HEK293 (cell line): ENCODE data around the gene CTDNEP1.

ENCODE experiments used
- CTCF ChIA-PET: fragments of 350-600 bp; formaldehyde crosslinking; extraction: SDS; loops from one replicate; lab custom pipeline; 2021; ENCODE audit warnings: antibody characterized with exemption; lab: Yijun Ruan, JAX
- POLR2A ChIA-PET: fragments of 300-600 bp; formaldehyde crosslinking; extraction: SDS; loops from one replicate; lab custom pipeline; 2020; ENCODE audit warnings: antibody characterized with exemption, inconsistent platforms; lab: Yijun Ruan, JAX
- H3K27ac ChIP-seq: fragments of 200-500 bp; sonication (Bioruptor generic); 2 replicates; pipeline ENCODE4 v1.5.1; 2014; ENCODE audit warnings: low read depth, low read length, control low read depth, inconsistent platforms; ENCODE audit errors: extremely low read depth
- H3K36me3 ChIP-seq, 2 experiments: fragments of 200-500 bp in 1 of 2; sonication (Bioruptor generic) in 1 of 2; 1 replicate in 1 of 2; 2 replicates in 1 of 2; pipeline ENCODE4 v1.5.1; 2014 to 2017; ENCODE audit warnings: inconsistent platforms in 2 of 2, low read length in 2 of 2; ENCODE audit not compliant: control insufficient read depth in 2 of 2, insufficient read depth in 1 of 2
- H3K4me1 ChIP-seq: fragments of 200-500 bp; sonication (Bioruptor generic); 2 replicates; pipeline ENCODE4 v1.5.1; 2014; ENCODE audit warnings: mild to moderate bottlenecking, low read length, inconsistent platforms; ENCODE audit not compliant: control insufficient read depth, insufficient read depth
- H3K4me3 ChIP-seq: 2 replicates; pipeline ENCODE4 v1.5.1; 2011; ENCODE audit warnings: low read depth, mild to moderate bottlenecking, control low read depth, low read length, moderate library complexity
- H3K9me3 ChIP-seq: fragments of 200-500 bp; sonication (Bioruptor generic); 2 replicates; pipeline ENCODE4 v1.5.1; 2014; ENCODE audit warnings: low read depth, low read length, inconsistent platforms; ENCODE audit not compliant: control insufficient read depth, insufficient read depth
- EGR2 ChIP-seq: fragments of 450-650 bp; formaldehyde crosslinking; IDR thresholded peaks from 2 replicates; pipeline ENCODE4 v1.5.1; 2016; ENCODE audit warnings: low read depth, missing biosample characterization, missing genetic modification characterization
- GLIS2 ChIP-seq: fragments of 450-650 bp; formaldehyde crosslinking; IDR thresholded peaks from 2 replicates; pipeline ENCODE4 v1.5.1; 2016; ENCODE audit warnings: missing biosample characterization, missing genetic modification characterization
- KLF16 ChIP-seq: fragments of 450-650 bp; formaldehyde crosslinking; IDR thresholded peaks from 2 replicates; pipeline ENCODE4 v1.5.1; 2017; ENCODE audit warnings: missing biosample characterization, missing genetic modification characterization
- KLF7 ChIP-seq: fragments of 450-650 bp; formaldehyde crosslinking; IDR thresholded peaks from 2 replicates; pipeline ENCODE4 v1.5.1; 2016; ENCODE audit warnings: missing biosample characterization, missing genetic modification characterization, borderline replicate concordance
- MZF1 ChIP-seq: fragments of 450-650 bp; formaldehyde crosslinking; IDR thresholded peaks from 2 replicates; pipeline ENCODE4 v1.5.1; 2017; ENCODE audit warnings: missing biosample characterization, missing genetic modification characterization, borderline replicate concordance
- OSR2 ChIP-seq: fragments of 450-650 bp; formaldehyde crosslinking; IDR thresholded peaks from 2 replicates; pipeline ENCODE4 v1.5.1; 2016; ENCODE audit warnings: missing biosample characterization, missing genetic modification characterization
- PATZ1 ChIP-seq: fragments of 450-650 bp; formaldehyde crosslinking; IDR thresholded peaks from 2 replicates; pipeline ENCODE4 v1.5.1; 2016; ENCODE audit warnings: missing biosample characterization, missing genetic modification characterization
- REPIN1 ChIP-seq: fragments of 450-650 bp; formaldehyde crosslinking; IDR thresholded peaks from 2 replicates; pipeline ENCODE4 v1.5.1; 2017; ENCODE audit warnings: missing biosample characterization, missing genetic modification characterization, low read depth
- SP2 ChIP-seq: fragments of 450-650 bp; formaldehyde crosslinking; IDR thresholded peaks from 2 replicates; pipeline ENCODE4 v1.5.1; 2016; ENCODE audit warnings: missing biosample characterization, missing genetic modification characterization
- TSHZ1 ChIP-seq: fragments of 450-650 bp; formaldehyde crosslinking; IDR thresholded peaks from 2 replicates; pipeline ENCODE4 v1.5.1; 2016; ENCODE audit warnings: missing biosample characterization, missing genetic modification characterization, borderline replicate concordance
- YY1 ChIP-seq: fragments of 450-650 bp; formaldehyde crosslinking; IDR thresholded peaks from 2 replicates; pipeline ENCODE4 v1.5.1; 2018; ENCODE audit warnings: missing biosample characterization, missing genetic modification characterization
- YY2 ChIP-seq: fragments of 450-650 bp; formaldehyde crosslinking; IDR thresholded peaks from 2 replicates; pipeline ENCODE4 v1.5.1; 2016; ENCODE audit warnings: missing biosample characterization, missing genetic modification characterization
- ZBTB17 ChIP-seq: fragments of 450-650 bp; formaldehyde crosslinking; IDR thresholded peaks from 2 replicates; pipeline ENCODE4 v1.5.1; 2016; ENCODE audit warnings: missing biosample characterization, missing genetic modification characterization
- ZBTB49 ChIP-seq: fragments of 450-650 bp; formaldehyde crosslinking; IDR thresholded peaks from 2 replicates; pipeline ENCODE4 v1.5.1; 2016; ENCODE audit warnings: missing biosample characterization, missing genetic modification characterization, low read depth
- ZBTB6 ChIP-seq: fragments of 450-650 bp; formaldehyde crosslinking; IDR thresholded peaks from 2 replicates; pipeline ENCODE4 v1.5.1; 2017; ENCODE audit warnings: missing biosample characterization, missing genetic modification characterization
- ZNF112 ChIP-seq: fragments of 450-650 bp; formaldehyde crosslinking; IDR thresholded peaks from 2 replicates; pipeline ENCODE4 v1.5.0; 2017; ENCODE audit warnings: missing biosample characterization, missing genetic modification characterization
- ZNF121 ChIP-seq: fragments of 450-650 bp; formaldehyde crosslinking; IDR thresholded peaks from 2 replicates; pipeline ENCODE4 v1.5.1; 2016; ENCODE audit warnings: missing biosample characterization, missing genetic modification characterization
- ZNF169 ChIP-seq: fragments of 450-650 bp; formaldehyde crosslinking; IDR thresholded peaks from 2 replicates; pipeline ENCODE4 v1.5.1; 2016; ENCODE audit warnings: missing biosample characterization, missing genetic modification characterization
- ZNF2 ChIP-seq: fragments of 450-650 bp; formaldehyde crosslinking; IDR thresholded peaks from 2 replicates; pipeline ENCODE4 v1.5.1; 2016; ENCODE audit warnings: missing biosample characterization, missing genetic modification characterization
- ZNF311 ChIP-seq: fragments of 450-650 bp; formaldehyde crosslinking; IDR thresholded peaks from 2 replicates; pipeline ENCODE4 v1.5.1; 2017; ENCODE audit warnings: missing biosample characterization, missing genetic modification characterization, borderline replicate concordance
- ZNF354C ChIP-seq: fragments of 450-650 bp; formaldehyde crosslinking; IDR thresholded peaks from 2 replicates; pipeline ENCODE4 v1.5.1; 2016; ENCODE audit warnings: missing biosample characterization, missing genetic modification characterization, low read depth, borderline replicate concordance
- ZNF416 ChIP-seq: fragments of 450-650 bp; formaldehyde crosslinking; IDR thresholded peaks from 2 replicates; pipeline ENCODE4 v1.5.1; 2016; ENCODE audit warnings: missing biosample characterization, missing genetic modification characterization
- ZNF521 ChIP-seq: fragments of 450-650 bp; formaldehyde crosslinking; IDR thresholded peaks from 2 replicates; pipeline ENCODE4 v1.5.1; 2017; ENCODE audit warnings: missing biosample characterization, mild to moderate bottlenecking, missing genetic modification characterization
- ZNF624 ChIP-seq: fragments of 450-650 bp; formaldehyde crosslinking; IDR thresholded peaks from 2 replicates; pipeline ENCODE4 v1.5.1; 2017; ENCODE audit warnings: missing biosample characterization, missing genetic modification characterization
- ZNF768 ChIP-seq: fragments of 450-650 bp; formaldehyde crosslinking; IDR thresholded peaks from 2 replicates; pipeline ENCODE4 v1.5.1; 2018; ENCODE audit warnings: missing biosample characterization, mild to moderate bottlenecking, missing genetic modification characterization
- TF ChIP-seq, protein P1 (sequence below): fragments of 450-650 bp; formaldehyde crosslinking; IDR thresholded peaks from 2 replicates; pipeline ENCODE4 v1.5.1; 2016; ENCODE audit warnings: missing biosample characterization, missing genetic modification characterization, borderline replicate concordance
- TF ChIP-seq, protein P2 (sequence below): fragments of 450-650 bp; formaldehyde crosslinking; IDR thresholded peaks from 2 replicates; pipeline ENCODE4 v1.5.1; 2016; ENCODE audit warnings: missing biosample characterization, missing genetic modification characterization

Gene CTDNEP1

DNA sequence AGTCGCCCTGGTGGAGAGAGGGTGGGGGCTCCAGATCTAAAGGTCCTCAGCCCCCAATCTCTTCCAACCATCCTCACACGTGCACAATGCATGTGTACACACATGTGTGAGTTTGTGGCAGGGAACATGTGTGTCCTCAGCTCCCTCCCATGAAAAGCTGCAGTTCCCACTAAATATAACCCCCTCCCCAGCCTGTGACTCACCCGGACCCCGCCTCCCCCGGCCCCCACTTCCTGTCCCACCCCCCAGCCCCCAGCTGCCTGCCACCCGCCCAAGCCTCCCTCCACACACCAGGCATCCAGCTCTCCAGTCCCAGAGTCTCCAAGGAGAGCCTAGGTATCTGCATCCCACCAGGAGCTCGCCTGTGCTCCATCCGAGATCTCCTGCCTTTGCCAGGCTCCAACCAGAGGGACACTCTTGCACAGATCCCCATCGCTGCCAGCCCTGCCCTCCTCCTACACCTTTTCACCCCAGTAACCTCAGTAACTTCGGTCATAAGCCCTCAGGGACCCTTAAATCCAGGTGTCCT is 35.8 kb downstream of the CTDNEP1 start:
- H3K27ac ChIP-seq, result no peak overlapping the region
- ChIA-PET POLR2A (interaction anchor here (0.8 to 2.7 kb wide), 5 partner anchors 7 to 114 kb away, joined by 3 to 10 read pairs (median 4); partner anchors contain the start of genes GABARAP and PHF23), CTCF (interaction anchor here (1.2 kb wide), 1 partner anchor 170 kb away, joined by 9 read pairs; no protein-coding TSS in a partner anchor)
- no peaks in the 10 kb centered on the region for H3K36me3 ChIP-seq
- H3K4me1 ChIP-seq, result peaks cover 11% of the 10 kb centered on the region
- no peak overlapping the region for H3K4me3 ChIP-seq
- no peaks in the 10 kb centered on the region for H3K9me3 ChIP-seq
- TF ChIP-seq PATZ1 (tag by site-specific recombination) (peak; percentile 27; the same call in 1 of the 2 replicates), KLF16 (tag by site-specific recombination) (no peak), ZNF112 (tag by site-specific recombination) (no peak), ZNF521 (tag by site-specific recombination) (no peak), REPIN1 (tag by site-specific recombination) (no peak), YY2 (tag by site-specific recombination) (no peak), ZNF354C (no peak), ZNF416 (no peak), ZNF624 (tag by site-specific recombination) (no peak), EGR2 (tag by site-specific recombination) (no peak), SP2 (peak; percentile 21; the same call in 1 of the 2 replicates), ZBTB49 (tag by site-specific recombination) (no peak), ZBTB17 (tag by site-specific recombination) (peak; percentile 40; the same call in 1 of the 2 replicates), ZBTB6 (tag by site-specific recombination) (no peak), ZNF311 (no peak), ZNF768 (no peak), KLF7 (tag by site-specific recombination) (no peak), ZNF2 (no peak), ZNF121 (tag by site-specific recombination) (no peak), ZNF169 (tag by site-specific recombination) (no peak), OSR2 (tag by site-specific recombination) (no peak), TSHZ1 (tag by site-specific recombination) (no peak), MZF1 (tag by site-specific recombination) (no peak), YY1 (tag by site-specific recombination) (no peak), GLIS2 (tag by site-specific recombination) (no peak; the same call in 1 of the 2 replicates)
- TF ChIP-seq, protein P1, sequence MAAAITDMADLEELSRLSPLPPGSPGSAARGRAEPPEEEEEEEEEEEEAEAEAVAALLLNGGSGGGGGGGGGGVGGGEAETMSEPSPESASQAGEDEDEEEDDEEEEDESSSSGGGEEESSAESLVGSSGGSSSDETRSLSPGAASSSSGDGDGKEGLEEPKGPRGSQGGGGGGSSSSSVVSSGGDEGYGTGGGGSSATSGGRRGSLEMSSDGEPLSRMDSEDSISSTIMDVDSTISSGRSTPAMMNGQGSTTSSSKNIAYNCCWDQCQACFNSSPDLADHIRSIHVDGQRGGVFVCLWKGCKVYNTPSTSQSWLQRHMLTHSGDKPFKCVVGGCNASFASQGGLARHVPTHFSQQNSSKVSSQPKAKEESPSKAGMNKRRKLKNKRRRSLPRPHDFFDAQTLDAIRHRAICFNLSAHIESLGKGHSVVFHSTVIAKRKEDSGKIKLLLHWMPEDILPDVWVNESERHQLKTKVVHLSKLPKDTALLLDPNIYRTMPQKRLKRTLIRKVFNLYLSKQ (tag by site-specific recombination), result no peak
- TF ChIP-seq, protein P2, sequence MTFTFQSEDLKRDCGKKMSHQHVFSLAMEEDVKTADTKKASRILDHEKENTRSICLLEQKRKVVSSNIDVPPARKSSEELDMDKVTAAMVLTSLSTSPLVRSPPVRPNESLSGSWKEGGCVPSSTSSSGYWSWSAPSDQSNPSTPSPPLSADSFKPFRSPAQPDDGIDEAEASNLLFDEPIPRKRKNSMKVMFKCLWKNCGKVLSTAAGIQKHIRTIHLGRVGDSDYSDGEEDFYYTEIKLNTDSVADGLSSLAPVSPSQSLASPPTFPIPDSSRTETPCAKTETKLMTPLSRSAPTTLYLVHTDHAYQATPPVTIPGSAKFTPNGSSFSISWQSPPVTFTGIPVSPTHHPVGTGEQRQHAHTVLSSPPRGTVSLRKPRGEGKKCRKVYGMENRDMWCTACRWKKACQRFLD (tag by site-specific recombination), result no peak
